Smooth muscle cell (in vitro differentiated cells): Measurements from ENCODE around the gene CHD5. TPM values are rescaled to one million over a fixed set of nuclear protein-coding genes. Genes with fewer than 3 reads are reported as not detected.

ENCODE experiments used
- DNase-seq: peaks from one replicate; lab custom pipeline; 2025; ENCODE audit not compliant: unreplicated experiment; lab: John Stamatoyannopoulos, UW
- H2AFZ ChIP-seq: fragments of 200-600 bp; sonication (generic); 2 replicates; pipeline ENCODE4 v1.6.0; 2016; ENCODE audit warnings: antibody characterized with exemption, low read depth, mild to moderate bottlenecking
- H3F3A ChIP-seq: fragments of 200-600 bp; sonication (generic); 2 replicates; pipeline ENCODE4 v1.6.0; 2017; ENCODE audit warnings: antibody characterized with exemption, low read depth
- H3K27ac ChIP-seq: fragments of 200-600 bp; sonication (generic); 2 replicates; pipeline ENCODE4 v1.5.1; 2016; ENCODE audit warnings: low read depth, mild to moderate bottlenecking
- H3K27me3 ChIP-seq: fragments of 200-600 bp; sonication (generic); 2 replicates; pipeline ENCODE4 v1.6.1; 2016; ENCODE audit warnings: low read depth, mild to moderate bottlenecking
- H3K36me3 ChIP-seq: fragments of 200-600 bp; sonication (generic); 2 replicates; pipeline ENCODE4 v1.5.1; 2016; ENCODE audit warnings: low read depth
- H3K4me1 ChIP-seq: fragments of 200-600 bp; sonication (generic); 2 replicates; pipeline ENCODE4 v1.5.1; 2016; ENCODE audit warnings: low read depth
- H3K4me2 ChIP-seq: fragments of 200-600 bp; sonication (generic); 2 replicates; pipeline ENCODE4 v1.6.0; 2016; ENCODE audit warnings: mild to moderate bottlenecking
- H3K4me3 ChIP-seq: fragments of 200-600 bp; sonication (generic); 2 replicates; pipeline ENCODE4 v1.5.1; 2016; ENCODE audit warnings: mild to moderate bottlenecking
- H3K79me2 ChIP-seq: fragments of 200-600 bp; sonication (generic); 2 replicates; pipeline ENCODE4 v1.6.0; 2016; ENCODE audit warnings: low read depth, mild to moderate bottlenecking
- H3K9ac ChIP-seq: fragments of 200-600 bp; sonication (generic); 2 replicates; pipeline ENCODE4 v1.6.0; 2016; ENCODE audit warnings: low read depth
- H3K9me3 ChIP-seq: fragments of 200-600 bp; sonication (generic); replicated peaks from 2 replicates; pipeline ENCODE4 v1.5.1; 2016; ENCODE audit warnings: low read depth
- H4K20me1 ChIP-seq: fragments of 200-600 bp; sonication (generic); 2 replicates; pipeline ENCODE4 v1.6.0; 2016; ENCODE audit warnings: low read depth
- WGBS: methylation state at CpG from one replicate; pipeline ENCODE4 v1.1.7; 2016; ENCODE audit warnings: low lambda C conversion rate; 5-methylcytosine and 5-hydroxymethylcytosine counted together
- polyA plus RNA-seq: library from polyadenylated mRNA; unstranded; fragments of >200 nt; fragmentation: Nextera tagmentation; extraction: Ambion mirVana; gene quantifications from 2 replicates; pipeline ENCODE4 v1.2.1, GENCODE V29; 2016
- total RNA-seq: library from RNA; depleted of rRNA; stranded (reverse); fragments of >200 nt; gene quantifications from 2 replicates; pipeline ENCODE4 v1.2.3, GENCODE V29; 2014
- TF ChIP-seq, protein P1 (sequence below): fragments of 200-600 bp; sonication (generic); IDR thresholded peaks from 2 replicates; pipeline ENCODE4 v1.5.1; 2017; ENCODE audit warnings: borderline replicate concordance, mild to moderate bottlenecking, antibody characterized with exemption; ENCODE audit not compliant: insufficient read depth, poor library complexity, severe bottlenecking

CHD5 gene
- total and polyA plus RNA-seq, 2 experiments from 2014 or later, result 0.40 TPM; not detected in 1

DNA sequence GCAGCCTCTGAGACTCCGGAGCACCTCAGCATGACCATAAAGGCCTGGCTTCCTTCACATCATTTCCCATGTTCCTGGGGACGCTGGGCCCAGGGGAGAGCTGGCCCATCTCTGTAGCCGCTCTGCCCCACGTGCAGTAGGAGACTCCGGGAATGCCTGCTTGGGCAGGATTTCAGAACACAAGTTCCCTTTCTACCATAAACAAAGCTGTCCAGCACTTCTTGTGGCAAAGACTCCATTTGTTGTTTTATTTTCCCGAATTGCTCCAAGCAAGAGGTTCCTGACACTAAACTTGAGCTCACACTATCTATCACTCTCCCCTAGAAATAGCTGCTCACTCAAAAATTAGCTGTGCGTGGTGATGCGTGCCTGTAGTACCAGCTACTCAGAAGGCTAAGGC lies 21.9 kb downstream of the CHD5 start:
- Histone ChIP-seq H3K4me1 (no peaks in the 10 kb centered on the region), H4K20me1 (no peaks in the 10 kb centered on the region), H3K36me3 (no peaks in the 10 kb centered on the region), H3K27me3 (peaks cover 2% of the 10 kb centered on the region), H3K4me2 (no peak overlapping the region), H3K4me3 (no peak overlapping the region), H3K27ac (no peak overlapping the region), H3F3A (no peaks in the 10 kb centered on the region), H3K9ac (no peak overlapping the region), H2AFZ (no peak overlapping the region), H3K9me3 (no peaks in the 10 kb centered on the region), H3K79me2 (no peaks in the 10 kb centered on the region)
- WGBS, result 68% methylated on average over 8 of the region's 8 CpGs
- DNase-seq, result no peak
- TF ChIP-seq, protein P1, sequence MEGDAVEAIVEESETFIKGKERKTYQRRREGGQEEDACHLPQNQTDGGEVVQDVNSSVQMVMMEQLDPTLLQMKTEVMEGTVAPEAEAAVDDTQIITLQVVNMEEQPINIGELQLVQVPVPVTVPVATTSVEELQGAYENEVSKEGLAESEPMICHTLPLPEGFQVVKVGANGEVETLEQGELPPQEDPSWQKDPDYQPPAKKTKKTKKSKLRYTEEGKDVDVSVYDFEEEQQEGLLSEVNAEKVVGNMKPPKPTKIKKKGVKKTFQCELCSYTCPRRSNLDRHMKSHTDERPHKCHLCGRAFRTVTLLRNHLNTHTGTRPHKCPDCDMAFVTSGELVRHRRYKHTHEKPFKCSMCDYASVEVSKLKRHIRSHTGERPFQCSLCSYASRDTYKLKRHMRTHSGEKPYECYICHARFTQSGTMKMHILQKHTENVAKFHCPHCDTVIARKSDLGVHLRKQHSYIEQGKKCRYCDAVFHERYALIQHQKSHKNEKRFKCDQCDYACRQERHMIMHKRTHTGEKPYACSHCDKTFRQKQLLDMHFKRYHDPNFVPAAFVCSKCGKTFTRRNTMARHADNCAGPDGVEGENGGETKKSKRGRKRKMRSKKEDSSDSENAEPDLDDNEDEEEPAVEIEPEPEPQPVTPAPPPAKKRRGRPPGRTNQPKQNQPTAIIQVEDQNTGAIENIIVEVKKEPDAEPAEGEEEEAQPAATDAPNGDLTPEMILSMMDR, result no peak

DNA sequence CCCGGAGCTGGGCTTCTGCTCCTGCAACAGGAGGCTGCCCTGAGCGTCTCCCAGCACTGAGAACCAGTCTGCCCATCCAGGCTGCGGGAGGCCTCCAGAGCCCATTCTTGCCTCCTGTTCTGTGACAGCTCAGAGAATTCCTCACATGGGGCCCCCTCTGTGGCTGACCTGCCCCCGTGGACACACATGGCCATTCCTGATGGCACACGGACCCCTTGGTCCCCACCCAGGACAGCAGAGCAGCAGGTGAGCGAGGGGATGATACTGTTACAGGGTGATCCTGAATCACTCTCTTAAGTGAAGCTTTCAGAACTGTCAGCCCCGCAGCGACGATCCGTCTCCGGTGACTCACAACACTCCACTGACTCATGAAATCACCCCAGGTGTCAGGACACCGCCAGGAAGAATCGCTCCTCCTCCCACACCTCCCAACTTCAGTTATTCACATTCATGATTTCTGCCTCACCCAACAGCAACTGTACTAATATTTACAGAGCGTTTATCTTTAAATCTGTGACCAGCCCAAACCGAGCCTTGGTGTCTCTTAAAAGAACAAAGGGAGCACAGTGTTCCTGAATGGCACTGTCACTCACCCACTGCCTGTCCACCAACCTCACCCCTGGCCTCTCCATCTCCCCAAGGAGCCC lies 22.5 kb downstream of the CHD5 start:
- no peak overlapping the region for H3K4me2 ChIP-seq
- H4K20me1 ChIP-seq, result no peaks in the 10 kb centered on the region
- H3K27me3 ChIP-seq, result peaks cover 2% of the 10 kb centered on the region
- no peak overlapping the region for H2AFZ ChIP-seq
- H3K36me3 ChIP-seq, result no peaks in the 10 kb centered on the region
- H3K27ac ChIP-seq, result no peak overlapping the region
- H3K9ac ChIP-seq, result no peak overlapping the region
- no peaks in the 10 kb centered on the region for H3K4me1 ChIP-seq
- no peaks in the 10 kb centered on the region for H3K9me3 ChIP-seq
- DNase-seq, result no peak
- H3K4me3 ChIP-seq, result no peak overlapping the region
- no peaks in the 10 kb centered on the region for H3K79me2 ChIP-seq
- H3F3A ChIP-seq, result no peaks in the 10 kb centered on the region
- 32% methylated on average over 15 of the region's 15 CpGs for WGBS
- TF ChIP-seq, protein P1, result no peak

DNA sequence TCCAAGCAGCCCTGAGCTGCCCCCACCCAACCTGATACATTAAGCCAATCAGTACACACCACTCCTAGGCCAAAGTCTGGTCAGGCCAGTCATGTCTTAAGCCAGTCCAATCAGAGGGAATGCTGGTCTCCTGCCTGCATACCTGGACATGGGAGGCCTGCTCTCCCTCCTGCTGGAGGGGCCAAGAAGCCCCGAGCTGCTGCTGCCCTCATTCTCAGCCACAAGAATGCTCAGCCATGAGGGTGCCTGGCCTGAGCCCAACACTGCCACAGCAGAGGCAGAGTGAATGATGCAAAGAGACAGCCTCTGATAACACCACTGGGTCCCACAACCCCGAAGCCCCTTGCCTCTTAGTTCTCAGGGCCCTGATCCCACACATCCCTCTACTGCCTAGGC lies 23.0 kb downstream of the CHD5 start:
- no peak overlapping the region for H3K4me3 ChIP-seq
- H3K27ac ChIP-seq, result no peak overlapping the region
- H3F3A ChIP-seq, result no peaks in the 10 kb centered on the region
- no peak for DNase-seq
- no peaks in the 10 kb centered on the region for H3K4me1 ChIP-seq
- H3K9me3 ChIP-seq, result no peaks in the 10 kb centered on the region
- no peaks in the 10 kb centered on the region for H3K79me2 ChIP-seq
- H4K20me1 ChIP-seq, result no peaks in the 10 kb centered on the region
- TF ChIP-seq, protein P1, result no peak
- peaks cover 2% of the 10 kb centered on the region for H3K27me3 ChIP-seq
- no peaks in the 10 kb centered on the region for H3K36me3 ChIP-seq
- no peak overlapping the region for H3K4me2 ChIP-seq
- WGBS, result 68% methylated on average over 2 of the region's 2 CpGs
- H2AFZ ChIP-seq, result no peak overlapping the region
- no peak overlapping the region for H3K9ac ChIP-seq
